SK-N-MC (cell line): Measurements from ENCODE around the gene PTPRN2.

Experiments
- EZH2 ChIP-seq: fragments of 200-600 bp; sonication (generic); IDR thresholded peaks from one replicate; pipeline ENCODE4 v1.6.1; 2017; ENCODE audit warnings: antibody characterized with exemption
- POLR2AphosphoS5 ChIP-seq: IDR thresholded peaks from 2 replicates; pipeline ENCODE4 v1.6.1; 2012; ENCODE audit warnings: mild to moderate bottlenecking, low read depth, low read length, borderline replicate concordance

DNA sequence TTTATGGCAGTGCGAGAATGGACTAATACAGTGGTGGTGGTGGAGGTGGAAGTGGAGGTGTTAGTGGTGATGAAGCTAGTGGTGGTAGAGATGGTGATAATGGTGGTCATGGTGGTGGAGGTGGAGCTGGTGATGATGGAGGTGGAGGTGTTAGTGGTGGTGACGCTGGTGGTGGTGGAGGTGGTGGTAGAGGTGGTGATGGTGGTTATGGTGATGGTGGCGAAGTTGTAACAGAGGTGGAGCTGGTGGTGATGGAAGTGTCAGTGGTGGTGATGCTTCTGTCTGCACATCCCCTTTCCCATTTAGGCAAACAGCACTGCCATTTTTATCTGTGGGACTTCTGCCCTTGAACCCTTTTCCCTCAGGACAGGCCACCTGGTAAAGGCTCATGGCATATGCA is 7.4 kb upstream of the PTPRN2 start:
- no peak for TF ChIP-seq EZH2
- TF ChIP-seq POLR2AphosphoS5, result no peak
